ENCODE results near the gene DNAJB9. TPM values are rescaled to one million over a fixed set of nuclear protein-coding genes. Genes with fewer than 3 reads are reported as not detected.

Gene DNAJB9
- 19.0 and 28.2 TPM in 2 replicates for total RNA-seq

DNA sequence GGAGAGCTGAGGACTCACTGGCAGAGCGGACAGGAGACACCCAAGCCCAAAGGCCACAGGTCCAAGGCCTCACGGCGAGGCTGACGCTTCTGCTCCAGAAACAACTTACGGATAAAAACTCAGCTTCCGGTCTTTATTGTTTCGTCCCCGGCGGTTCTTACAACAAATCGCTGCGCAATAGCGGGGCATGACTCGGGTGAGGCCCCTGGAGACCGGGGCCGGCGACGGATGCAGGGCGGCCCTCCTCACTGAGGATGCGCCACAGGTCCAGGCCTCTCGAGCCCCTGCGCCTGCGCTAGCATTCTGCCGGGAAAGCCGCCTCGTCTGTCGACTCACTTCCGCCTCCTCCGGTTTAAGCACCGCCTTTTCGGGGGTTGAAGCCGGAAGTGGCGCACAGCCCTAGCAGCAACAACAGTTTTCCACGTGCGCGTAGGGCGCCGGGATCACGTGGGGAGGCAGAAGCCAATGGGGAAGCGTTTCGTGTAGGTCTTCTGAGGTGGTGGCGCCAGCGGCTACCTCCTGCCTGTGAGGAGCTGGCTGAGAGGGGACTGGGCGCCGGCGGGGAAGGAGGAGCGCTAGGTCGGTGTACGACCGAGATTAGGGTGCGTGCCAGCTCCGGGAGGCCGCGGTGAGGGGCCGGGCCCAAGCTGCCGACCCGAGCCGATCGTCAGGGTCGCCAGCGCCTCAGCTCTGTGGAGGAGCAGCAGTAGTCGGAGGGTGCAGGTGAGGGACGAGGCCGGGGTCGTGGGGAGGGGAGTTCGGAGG is at the start of gene DNAJB9, which contains the start of gene THAP5:
Gene DNAJB9, plus strand, starts transcription at position 494 of the 765 bp plus-strand sequence. CDS start 1,853 bp downstream, outside the sequence.
Gene THAP5, minus strand, starts transcription at position 326 of the 765 bp plus-strand sequence. Its CDS starts 137 bp downstream, at position 189.

DNA sequence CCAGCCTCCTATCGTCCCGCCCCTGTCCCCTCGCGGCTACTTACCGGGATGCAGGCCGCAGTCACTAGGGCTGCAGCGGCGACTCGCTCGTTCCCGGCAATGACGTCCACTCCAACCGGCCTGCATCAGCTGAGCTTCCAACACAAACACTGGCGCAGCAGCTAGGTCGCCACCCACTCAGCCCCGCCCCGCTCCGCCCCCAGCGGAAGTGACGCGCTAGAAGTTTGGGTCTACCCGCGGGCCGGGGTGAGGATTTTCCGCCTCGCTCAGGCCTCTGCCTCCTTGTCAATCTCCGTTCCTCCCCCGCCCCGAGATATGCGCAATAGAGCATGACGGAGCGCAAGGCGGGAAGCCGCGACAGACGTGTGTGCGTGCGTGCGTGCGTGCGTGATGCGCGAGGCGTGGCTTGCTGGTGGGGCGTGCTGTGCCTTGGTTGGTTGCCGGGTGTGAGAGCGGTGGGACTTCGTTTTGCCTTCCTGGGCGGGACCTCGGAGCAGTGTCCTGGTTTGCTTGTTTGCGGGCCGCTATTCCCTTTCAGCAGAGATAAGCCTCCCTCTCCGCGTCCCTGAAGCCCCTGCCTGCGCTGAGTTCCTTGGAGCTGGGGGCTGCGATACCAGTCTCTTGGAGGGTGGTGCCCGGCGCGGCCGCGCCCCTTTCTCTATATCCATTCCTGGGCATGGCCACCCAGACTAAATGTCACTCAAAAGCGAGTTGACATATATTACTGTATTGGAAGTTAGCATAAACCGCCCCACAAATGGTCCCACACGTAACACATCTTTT is 43.5 kb upstream of the DNAJB9 start, which contains the start of gene PNPLA8:
Gene PNPLA8, minus strand, starts transcription at position 151 of the 783 bp plus-strand sequence. CDS start 10,644 bp downstream, outside the sequence.

Other genes starting within 250 kb of the DNAJB9 start
- gene NRCAM, start 113.4 kb upstream of the DNAJB9 start, total RNA-seq, result 2.0 and 11.8 TPM in 2 replicates
- 19.5 and 25.9 TPM in 2 replicates for gene PNPLA8, start 43.7 kb upstream of the DNAJB9 start, total RNA-seq
- gene THAP5, start 168 bp upstream of the DNAJB9 start, total RNA-seq, result 20.8 and 21.5 TPM in 2 replicates

Measured in hair follicular keratinocyte (primary cell).